DMS53 treated with DMSO at 0.1 percent for 48 hours (cell line): ENCODE results near the gene CTTNBP2NL.
"Not testable (repeated sequence)": the region's sequence is repeated elsewhere in the genome, so short reads cannot be mapped to it uniquely, and the experiment has no call there.

Experiments used
- DNase-seq: peaks from one replicate; lab custom pipeline; 2025; ENCODE audit not compliant: unreplicated experiment; lab: John Stamatoyannopoulos, UW

The CTTNBP2NL gene

GRCh38 chr1:112423207-112423606 is 27.2 kb downstream of the CTTNBP2NL start:
- no peak for DNase-seq

DNA sequence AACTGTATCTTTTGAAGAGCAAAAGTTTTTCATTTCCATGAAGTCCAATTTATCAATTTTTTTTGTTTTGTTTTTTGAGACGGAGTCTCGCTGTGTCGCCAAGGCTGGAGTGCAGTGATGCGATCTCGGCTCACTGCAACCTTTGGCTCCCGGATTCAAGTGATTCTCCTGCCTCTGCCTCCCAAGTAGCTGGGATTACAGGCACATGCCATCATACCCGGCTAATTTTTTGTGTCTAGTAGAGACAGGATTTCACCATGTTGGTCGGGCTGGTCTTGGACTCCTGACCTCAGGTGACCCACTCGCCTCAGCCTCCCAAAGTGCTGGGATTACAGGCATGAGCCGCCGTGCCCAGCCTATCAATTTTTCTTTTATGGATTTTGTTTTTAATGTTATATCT is 27.7 kb downstream of the CTTNBP2NL start:
- DNase-seq, result not testable (repeated sequence)

- no peak for DNase-seq
Measured at GRCh38 chr1:112429749-112430148, 33.7 kb downstream of the CTTNBP2NL start.

DNA sequence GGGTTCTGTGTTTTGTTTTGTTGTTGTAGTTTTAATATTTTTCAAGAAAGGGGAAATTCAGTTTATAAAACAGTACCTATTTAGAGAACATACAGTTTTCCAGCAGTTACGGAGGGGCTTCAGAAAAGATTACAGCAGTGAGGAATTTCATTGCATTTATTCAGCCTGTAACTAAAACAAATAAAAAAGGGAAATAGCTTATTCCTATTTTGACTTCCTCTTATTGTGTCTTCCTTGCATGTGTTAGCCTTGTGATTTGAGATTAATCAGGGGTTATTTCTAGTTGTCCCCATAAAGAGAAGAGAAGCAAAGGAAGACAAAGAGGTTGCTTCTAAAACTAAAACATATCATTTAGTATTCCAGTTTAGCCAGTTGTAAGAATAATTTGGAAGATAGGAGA is 35.0 kb downstream of the CTTNBP2NL start:
- no peak for DNase-seq

- DNase-seq, result no peak
Measured at GRCh38 chr1:112435448-112435847, 39.4 kb downstream of the CTTNBP2NL start.

DNA sequence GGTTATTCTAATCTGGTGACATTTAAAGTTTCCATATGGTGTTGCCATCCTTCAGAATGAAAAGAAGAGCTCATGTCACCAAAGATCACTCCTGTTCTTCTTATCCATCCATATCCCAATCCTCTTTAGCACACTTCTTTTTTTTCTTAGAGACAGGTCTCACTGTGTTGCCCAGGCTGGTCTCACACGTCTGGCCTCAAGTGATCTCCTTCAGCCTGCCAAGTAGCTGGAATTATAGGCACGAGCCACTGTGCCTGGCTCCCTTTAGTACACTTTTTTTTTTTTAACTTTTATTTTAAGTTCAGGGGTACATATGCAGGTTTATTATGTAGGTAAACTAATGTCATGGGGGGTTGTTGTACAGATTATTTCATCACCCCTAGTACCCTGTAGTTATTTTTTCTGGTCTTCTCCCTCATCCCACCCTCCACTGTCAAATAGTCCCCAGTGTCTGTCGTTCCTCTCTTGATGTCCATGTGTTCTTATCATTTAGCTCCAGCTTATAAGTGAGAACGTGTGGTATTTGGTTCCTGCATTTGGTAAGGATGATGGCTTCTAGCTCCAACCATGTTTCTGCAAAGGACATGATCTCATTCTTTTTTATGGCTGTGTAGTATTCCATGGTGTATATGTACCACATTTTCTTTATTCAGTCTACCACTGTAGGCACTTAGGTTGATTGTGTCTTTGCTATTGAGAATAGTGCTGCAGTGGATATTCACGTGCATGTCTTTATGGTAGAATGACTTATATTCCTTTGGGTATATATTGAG is 40.6 kb downstream of the CTTNBP2NL start:
- DNase-seq, result no peak

- DNase-seq, result not testable (repeated sequence)
Measured at GRCh38 chr1:112438156-112438555, 42.1 kb downstream of the CTTNBP2NL start.

GRCh38 chr1:112439592-112439991 is 43.6 kb downstream of the CTTNBP2NL start:
- DNase-seq, result no peak

GRCh38 chr1:112440574-112440973 is 44.6 kb downstream of the CTTNBP2NL start:
- no peak for DNase-seq

DNA sequence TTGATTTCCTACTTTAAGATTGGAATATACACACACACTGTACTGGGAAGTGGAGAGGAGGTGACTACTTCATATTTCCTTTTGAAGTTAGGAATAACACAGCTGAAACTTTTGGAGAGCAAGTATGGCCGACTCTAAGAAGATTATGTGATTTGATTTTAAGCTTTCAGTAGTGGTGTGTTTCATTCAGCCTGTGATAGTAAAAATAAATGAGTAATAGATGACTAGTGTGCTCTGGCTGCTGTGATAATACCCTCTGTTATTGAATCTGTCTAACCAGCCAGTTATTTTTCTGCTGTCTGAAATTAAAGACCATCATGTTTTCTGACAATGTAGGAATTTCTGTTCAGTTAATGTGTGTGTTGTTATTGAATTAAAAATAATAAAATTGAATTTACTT is 48.3 kb downstream of the CTTNBP2NL start:
- no peak for DNase-seq

DNA sequence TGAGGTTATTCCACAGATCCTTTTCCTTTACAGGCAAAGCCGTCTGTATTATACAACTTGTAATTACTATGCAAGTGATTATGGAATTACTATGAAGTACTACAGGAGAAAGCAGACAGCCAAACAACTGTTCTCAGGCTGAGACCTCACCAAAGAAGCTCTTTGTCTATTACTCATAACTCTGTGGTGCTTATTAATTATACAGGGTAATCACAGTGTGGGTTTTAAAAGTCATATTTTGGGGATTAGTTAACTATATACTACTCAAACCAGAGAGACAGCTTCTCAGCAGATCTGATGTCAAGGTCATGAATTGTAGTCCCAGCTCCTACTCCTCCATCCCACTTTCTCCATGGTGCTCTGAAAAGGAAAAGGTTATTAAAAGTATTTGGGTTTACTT is 49.6 kb downstream of the CTTNBP2NL start:
- DNase-seq, result no peak

GRCh38 chr1:112446411-112446810 is 50.4 kb downstream of the CTTNBP2NL start:
- DNase-seq, result no peak

DNA sequence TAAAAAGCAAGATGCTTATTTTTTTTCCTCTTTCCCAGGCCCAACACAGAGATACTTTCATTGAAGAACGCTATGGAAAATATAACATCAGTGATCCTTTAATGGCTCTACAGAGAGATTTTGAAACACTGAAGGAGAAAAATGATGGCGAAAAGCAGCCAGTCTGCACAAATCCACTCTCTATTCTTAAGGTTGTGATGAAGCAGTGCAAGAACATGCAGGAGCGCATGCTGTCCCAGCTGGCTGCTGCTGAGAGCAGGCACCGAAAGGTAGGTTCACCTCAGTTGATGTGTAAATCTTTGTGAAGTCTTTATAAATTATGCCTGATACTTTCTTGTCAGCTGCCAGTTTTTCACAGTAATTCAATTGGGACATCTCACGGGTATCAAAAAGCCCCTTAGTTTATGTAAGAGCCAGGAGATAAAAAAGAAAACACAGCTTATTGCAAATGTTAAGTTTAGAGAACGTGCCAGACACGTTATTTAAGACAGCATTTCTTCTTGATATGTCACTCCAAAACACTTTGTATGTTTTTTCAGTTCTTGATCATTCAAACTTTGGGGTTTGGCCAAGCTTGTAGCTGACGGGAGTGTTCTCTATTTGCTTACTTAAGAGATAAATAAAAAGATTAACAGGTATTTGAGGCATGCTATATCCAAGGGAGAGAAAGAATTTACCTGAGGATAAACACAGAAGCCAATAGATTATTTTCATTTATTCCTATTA is 53.1 kb downstream of the CTTNBP2NL start:
- no peak for DNase-seq

DNA sequence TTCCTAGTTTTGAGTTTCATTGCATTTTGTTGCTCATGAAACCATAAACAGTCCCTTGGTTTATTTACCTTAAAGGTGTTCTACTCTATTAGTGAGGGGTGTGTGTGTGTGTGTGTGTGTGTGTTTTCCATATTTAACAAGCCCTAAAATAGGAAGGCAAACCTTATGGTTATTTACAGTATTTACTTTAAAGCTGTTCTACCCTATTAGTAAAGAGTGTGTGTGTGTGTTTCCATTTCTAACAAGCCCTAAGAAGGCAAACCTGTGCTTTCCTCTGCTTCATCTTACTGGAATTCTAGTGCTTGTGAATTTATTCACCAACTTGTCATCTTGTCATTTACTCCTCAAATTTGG is 53.6 kb downstream of the CTTNBP2NL start:
- DNase-seq, result no peak

GRCh38 chr1:112450773-112451172 is 54.8 kb downstream of the CTTNBP2NL start:
- no peak for DNase-seq

- not testable (repeated sequence) for DNase-seq
Measured at GRCh38 chr1:112451301-112451700, 55.3 kb downstream of the CTTNBP2NL start.

DNA sequence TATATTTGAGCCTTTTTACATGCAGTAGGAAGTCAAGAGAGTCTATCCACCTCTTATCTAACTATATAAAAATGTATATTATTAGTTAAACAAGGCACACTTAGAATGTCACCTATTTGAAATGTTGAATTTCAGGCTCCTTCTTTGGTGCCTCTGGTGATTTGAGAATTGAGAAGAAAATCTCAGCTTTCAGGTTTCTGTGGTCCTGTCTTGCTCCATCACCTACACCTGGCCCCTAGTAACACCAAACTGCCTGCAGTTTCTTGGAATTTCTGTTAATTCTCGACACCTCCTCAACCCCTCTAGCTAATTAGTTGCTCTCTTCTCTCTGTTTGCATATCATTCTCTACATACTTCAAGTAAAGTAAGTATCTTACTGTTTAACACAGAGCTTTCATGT is 57.9 kb downstream of the CTTNBP2NL start:
- DNase-seq, result no peak

- DNase-seq, result no peak
Measured at GRCh38 chr1:112454316-112454715, 58.3 kb downstream of the CTTNBP2NL start.

DNA sequence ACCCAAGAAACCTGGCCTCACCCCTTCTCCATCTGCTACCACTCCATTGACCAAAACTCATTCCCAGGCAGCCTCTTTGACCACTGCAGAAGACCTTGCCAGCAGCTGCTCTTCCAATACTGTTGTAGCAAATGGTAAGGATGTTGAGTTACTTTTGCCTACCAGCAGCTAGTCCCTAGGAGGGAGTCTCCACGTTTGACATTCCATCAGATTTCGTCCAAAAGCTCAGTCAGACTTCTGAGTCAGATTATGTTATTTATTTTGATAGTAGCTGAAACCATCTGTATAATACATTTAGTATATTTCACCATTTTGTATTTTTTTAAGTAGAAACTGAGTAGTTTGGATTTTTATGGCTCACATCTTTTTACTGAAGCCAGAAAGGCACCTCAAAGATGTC is 61.2 kb downstream of the CTTNBP2NL start:
- no peak for DNase-seq

GRCh38 chr1:112457955-112458354 is 61.9 kb downstream of the CTTNBP2NL start:
- DNase-seq, result no peak

GRCh38 chr1:112458756-112459155 is 62.7 kb downstream of the CTTNBP2NL start:
- no peak for DNase-seq

GRCh38 chr1:112460615-112461014 is 64.6 kb downstream of the CTTNBP2NL start:
- peak; percentile 62 for DNase-seq
